Epithelial cell of esophagus (primary cell): ENCODE measurements around the gene ERVH48-1.
"Not testable (repeated sequence)": the region's sequence is repeated elsewhere in the genome, so short reads cannot be mapped to it uniquely, and the experiment has no call there.

Experiments
- DNase-seq: peaks from one replicate; pipeline ENCODE4 v3.0.0; 2010; ENCODE audit warnings: low read depth
- H3K4me3 ChIP-seq: 2 replicates; pipeline ENCODE4 v1.5.1; 2011; ENCODE audit warnings: mild to moderate bottlenecking, low read length, control low read depth
- TF ChIP-seq, protein P1 (sequence below): IDR thresholded peaks from 2 replicates; pipeline ENCODE4 v1.5.1; 2011; ENCODE audit warnings: low read depth, mild to moderate bottlenecking, low read length, control low read depth, inconsistent platforms; ENCODE audit not compliant: insufficient read depth; ENCODE audit errors: missing control alignments

The ERVH48-1 gene

DNA sequence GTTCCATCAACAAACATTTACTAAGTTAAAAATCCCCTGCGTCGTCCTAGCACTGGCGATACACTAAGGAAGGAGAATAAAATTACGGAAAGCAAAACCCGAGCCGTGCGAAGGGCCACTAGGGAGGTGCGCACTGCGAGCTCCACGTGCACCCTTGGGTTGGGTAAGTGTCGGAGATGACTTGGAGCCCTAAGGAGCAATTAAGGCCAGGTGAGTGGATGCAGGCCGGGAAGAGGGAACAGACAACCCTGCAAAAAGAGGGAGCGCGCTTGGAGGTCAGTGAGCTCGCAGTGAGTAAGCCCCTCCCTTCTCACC is 46.8 kb downstream of the ERVH48-1 start:
- TF ChIP-seq, protein P1, sequence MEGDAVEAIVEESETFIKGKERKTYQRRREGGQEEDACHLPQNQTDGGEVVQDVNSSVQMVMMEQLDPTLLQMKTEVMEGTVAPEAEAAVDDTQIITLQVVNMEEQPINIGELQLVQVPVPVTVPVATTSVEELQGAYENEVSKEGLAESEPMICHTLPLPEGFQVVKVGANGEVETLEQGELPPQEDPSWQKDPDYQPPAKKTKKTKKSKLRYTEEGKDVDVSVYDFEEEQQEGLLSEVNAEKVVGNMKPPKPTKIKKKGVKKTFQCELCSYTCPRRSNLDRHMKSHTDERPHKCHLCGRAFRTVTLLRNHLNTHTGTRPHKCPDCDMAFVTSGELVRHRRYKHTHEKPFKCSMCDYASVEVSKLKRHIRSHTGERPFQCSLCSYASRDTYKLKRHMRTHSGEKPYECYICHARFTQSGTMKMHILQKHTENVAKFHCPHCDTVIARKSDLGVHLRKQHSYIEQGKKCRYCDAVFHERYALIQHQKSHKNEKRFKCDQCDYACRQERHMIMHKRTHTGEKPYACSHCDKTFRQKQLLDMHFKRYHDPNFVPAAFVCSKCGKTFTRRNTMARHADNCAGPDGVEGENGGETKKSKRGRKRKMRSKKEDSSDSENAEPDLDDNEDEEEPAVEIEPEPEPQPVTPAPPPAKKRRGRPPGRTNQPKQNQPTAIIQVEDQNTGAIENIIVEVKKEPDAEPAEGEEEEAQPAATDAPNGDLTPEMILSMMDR = no peak
- peak overlapping the region; percentile 97 for H3K4me3 ChIP-seq
- no peak for DNase-seq

- DNase-seq, H3K4me3 ChIP-seq: not testable (repeated sequence)
Measured at GRCh38 chr21:42875811-42876210, 49.6 kb downstream of the ERVH48-1 start.

DNA sequence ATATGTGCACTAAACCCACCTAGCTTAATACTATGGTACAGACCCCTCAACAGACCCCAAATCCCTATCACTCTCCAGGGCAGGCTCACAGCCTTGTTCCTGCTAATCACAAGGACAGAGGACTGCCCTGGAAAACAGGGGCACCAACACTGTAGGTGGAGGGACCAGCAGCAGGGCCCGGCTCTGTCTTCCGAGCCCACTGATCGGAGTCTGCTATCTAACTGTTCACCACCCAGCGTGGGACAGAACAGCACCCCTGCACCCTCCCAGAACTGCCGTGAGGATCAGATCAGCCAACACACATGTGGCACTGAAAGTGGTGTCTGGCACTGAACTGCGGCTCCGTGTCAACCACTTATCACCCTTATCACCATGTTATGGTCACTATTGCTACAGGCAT is 52.3 kb downstream of the ERVH48-1 start:
- no peak overlapping the region for H3K4me3 ChIP-seq
- TF ChIP-seq, protein P1 = no peak
- no peak for DNase-seq

DNA sequence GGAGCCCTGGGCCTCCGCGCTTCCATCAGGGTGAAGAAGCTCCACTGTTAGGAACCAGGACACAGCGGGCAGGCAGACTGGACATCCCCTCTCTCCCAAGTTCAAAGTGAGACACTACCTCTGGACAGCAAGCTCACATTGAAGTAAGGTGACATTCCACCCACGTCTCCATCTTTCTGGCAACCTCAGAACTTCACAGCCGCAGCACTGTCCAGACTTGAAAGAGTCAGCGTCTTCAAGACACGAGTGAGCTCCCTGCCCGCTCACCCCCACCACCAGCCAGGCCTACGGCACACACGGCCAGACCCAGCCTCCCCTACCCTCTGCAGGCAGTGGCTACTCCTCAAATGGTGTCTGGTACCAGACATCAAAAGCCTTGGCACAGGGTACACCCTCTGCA is 57.2 kb downstream of the ERVH48-1 start:
- H3K4me3 ChIP-seq = no peak overlapping the region
- no peak for DNase-seq
- TF ChIP-seq, protein P1 = no peak
